GM19035 (cell line): ENCODE measurements around the gene GARIN1A.
"Not testable (repeated sequence)": the region's sequence is repeated elsewhere in the genome, so short reads cannot be mapped to it uniquely, and the experiment has no call there.

Experiments used
- ATAC-seq: cut with Tn5 transposase; IDR thresholded peaks from one replicate; pipeline ENCODE4 v1.9.1; 2021; ENCODE audit not compliant: unreplicated experiment

GARIN1A gene

GRCh38 chr7:128671992-128672391 is at the start of gene GARIN1A:
GARIN1A (plus strand) TSS chr7:128672292; CDS start chr7:128672398, 106 bp downstream.
- ATAC-seq, result no peak

GRCh38 chr7:128627124-128627523 is 45.0 kb upstream of the GARIN1A start:
- ATAC-seq, result not testable (repeated sequence)

- ATAC-seq, result not testable (repeated sequence)
Measured at GRCh38 chr7:128633915-128634314, 38.2 kb upstream of the GARIN1A start.

GRCh38 chr7:128645206-128645605 is 26.9 kb upstream of the GARIN1A start:
- ATAC-seq, result not testable (repeated sequence)

- not testable (repeated sequence) for ATAC-seq
Measured at GRCh38 chr7:128645844-128646243, 26.2 kb upstream of the GARIN1A start.

- not testable (repeated sequence) for ATAC-seq
Measured at GRCh38 chr7:128646877-128647276, 25.2 kb upstream of the GARIN1A start.

- not testable (repeated sequence) for ATAC-seq
Measured at GRCh38 chr7:128651096-128651495, 21.0 kb upstream of the GARIN1A start.

- not testable (repeated sequence) for ATAC-seq
Measured at GRCh38 chr7:128652606-128653005, 19.5 kb upstream of the GARIN1A start.

- ATAC-seq, result not testable (repeated sequence)
Measured at GRCh38 chr7:128653197-128653596, 18.9 kb upstream of the GARIN1A start.

GRCh38 chr7:128654080-128654479 is 18.0 kb upstream of the GARIN1A start:
- ATAC-seq, result not testable (repeated sequence)

- not testable (repeated sequence) for ATAC-seq
Measured at GRCh38 chr7:128654501-128654900, 17.6 kb upstream of the GARIN1A start.

GRCh38 chr7:128658428-128658827 is 13.7 kb upstream of the GARIN1A start:
- not testable (repeated sequence) for ATAC-seq

GRCh38 chr7:128660596-128660995 is 11.5 kb upstream of the GARIN1A start:
- ATAC-seq, result no peak

- no peak for ATAC-seq
Measured at GRCh38 chr7:128661446-128661845, 10.6 kb upstream of the GARIN1A start.

- no peak for ATAC-seq
Measured at GRCh38 chr7:128662091-128662490, 10.0 kb upstream of the GARIN1A start.

- not testable (repeated sequence) for ATAC-seq
Measured at GRCh38 chr7:128663223-128663622, 8.9 kb upstream of the GARIN1A start.

GRCh38 chr7:128665057-128665456 is 7.0 kb upstream of the GARIN1A start:
- no peak for ATAC-seq

GRCh38 chr7:128666200-128666599 is 5.9 kb upstream of the GARIN1A start:
- no peak for ATAC-seq

- no peak for ATAC-seq
Measured at GRCh38 chr7:128672927-128673517, 930 bp downstream of the GARIN1A start.

- ATAC-seq, result no peak
Measured at GRCh38 chr7:128673571-128673970, 1.5 kb downstream of the GARIN1A start.

- no peak for ATAC-seq
Measured at GRCh38 chr7:128676665-128677064, 4.6 kb downstream of the GARIN1A start.

GRCh38 chr7:128679920-128680319 is 7.8 kb downstream of the GARIN1A start:
- no peak for ATAC-seq
